Measurements from ENCODE around the gene NTM.

NTM gene

DNA sequence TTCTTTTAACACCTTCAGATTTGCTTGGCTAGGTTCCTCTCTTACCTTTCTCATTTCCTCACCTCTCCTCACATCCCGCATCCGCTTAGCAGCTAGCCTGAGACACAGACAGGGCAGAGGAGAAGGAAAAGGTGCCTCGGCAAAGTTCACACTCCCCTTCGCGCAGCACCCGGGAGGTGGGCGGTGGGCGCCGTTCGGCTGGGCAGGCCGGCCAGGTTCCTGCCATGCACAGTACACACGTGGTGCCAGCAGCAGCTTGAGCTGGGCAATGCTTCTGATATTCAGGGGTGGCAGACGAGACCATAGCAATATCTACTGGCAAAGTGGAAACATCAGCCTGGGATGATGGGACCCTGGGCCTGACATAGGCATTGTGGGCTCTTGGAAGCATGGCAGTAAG is 3.3 kb downstream of the NTM start:
- no peak for DNase-seq

DNA sequence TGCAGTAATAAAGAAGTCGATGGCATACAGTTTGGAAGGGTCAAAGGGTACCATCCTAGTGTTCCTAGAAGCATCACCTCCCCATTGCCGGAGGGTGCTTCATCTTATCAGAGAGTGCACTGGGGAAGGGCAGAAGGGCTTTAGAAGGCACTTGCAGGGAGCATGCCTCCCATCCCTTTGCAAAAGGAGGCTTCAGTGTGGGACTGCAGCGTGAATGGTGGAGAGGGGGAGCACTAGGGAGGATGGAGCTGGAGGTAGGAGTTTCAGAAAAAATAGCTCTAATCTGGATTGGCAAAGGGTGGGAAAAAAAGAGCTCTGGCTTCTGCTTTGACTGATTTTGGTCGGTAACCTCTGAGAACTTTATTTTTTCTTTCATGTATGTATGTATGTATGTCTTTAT is 5.0 kb downstream of the NTM start:
- DNase-seq, result no peak

DNA sequence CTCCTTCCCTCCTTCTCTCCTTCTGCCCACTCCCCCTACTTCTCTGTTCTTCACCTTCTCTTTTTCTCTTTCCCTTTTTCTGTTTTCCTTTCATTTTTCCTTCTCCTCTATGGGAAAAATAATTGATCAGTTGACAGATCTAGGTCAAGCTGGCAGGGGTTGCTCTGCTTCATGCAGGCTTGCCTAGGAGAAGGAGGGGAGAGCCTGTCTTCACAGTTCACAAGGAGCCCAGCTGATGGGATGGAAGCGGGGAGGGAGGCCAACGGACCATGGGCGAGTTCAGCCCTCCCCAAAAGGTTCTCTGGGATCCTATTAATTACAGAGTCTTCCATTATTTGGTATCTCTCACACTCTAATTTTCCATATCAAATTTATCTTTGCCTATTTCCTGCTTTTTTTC is 5.5 kb downstream of the NTM start:
- DNase-seq, result no peak

DNA sequence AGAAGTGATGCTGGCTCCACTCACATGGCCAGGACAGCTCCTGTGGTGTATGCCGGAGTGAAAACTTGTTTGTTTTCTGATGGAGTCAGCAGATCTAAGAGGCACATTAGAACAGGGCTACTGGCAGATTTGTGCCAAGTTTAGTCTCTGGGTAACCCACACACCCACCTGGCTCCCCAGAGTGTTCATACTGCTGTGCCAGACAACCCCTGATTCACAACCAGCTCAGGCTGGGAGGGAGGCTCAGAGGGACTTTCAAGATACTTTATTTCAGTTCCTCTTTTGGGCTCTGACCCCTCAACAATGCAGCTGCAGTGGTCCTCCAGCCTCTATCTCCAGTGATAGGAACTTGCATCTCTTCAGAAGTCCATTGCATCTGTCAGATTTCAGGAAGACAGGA is 8.5 kb downstream of the NTM start:
- no peak for DNase-seq

DNA sequence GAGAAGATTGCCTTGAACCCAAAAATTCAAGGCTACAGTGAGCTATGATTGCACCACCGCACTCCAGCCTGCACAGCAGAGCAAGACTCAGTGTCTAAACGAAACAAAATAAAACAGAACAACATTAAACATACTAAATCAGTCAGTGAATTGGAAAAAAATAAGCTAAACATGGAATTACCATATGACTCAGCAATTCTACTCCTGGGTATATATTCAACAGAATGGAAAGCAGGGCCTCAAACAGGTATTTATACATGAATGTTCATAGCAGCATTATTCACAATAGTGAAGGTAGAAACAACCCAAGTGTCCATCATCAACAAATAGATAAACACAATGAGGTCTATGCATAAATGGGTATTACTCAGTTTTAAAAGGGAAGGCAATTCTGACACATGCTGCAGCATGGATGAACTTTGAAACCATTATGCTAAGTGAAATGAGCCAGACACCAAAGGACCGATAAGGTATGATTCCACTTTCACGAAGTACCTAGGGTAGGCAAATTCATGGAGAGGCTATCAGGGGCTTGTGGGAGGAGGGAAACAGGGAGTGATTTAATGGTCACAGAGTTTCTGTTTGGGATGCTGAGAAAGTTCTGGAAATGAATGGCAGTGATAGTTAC is 15.5 kb downstream of the NTM start:
- no peak for DNase-seq

DNA sequence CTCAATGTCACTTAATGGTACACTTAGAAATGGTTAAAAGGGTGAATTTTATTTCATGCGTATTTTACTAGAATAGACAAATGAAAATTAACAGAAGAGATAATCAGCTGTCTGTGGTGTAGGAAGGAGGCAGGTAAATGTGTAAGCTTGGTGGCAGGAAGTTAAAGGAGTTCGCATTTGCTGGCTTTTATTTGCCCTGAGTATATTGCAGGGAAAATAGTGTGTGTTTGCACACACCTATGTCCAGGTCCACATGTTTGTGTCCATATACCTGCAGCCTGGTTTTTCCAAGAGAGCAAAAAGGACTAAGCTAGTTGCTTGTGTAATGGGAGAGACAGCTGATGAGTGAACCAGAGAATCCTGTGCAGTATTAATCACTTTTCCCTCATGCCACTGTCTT is 16.0 kb downstream of the NTM start:
- DNase-seq, result no peak

DNA sequence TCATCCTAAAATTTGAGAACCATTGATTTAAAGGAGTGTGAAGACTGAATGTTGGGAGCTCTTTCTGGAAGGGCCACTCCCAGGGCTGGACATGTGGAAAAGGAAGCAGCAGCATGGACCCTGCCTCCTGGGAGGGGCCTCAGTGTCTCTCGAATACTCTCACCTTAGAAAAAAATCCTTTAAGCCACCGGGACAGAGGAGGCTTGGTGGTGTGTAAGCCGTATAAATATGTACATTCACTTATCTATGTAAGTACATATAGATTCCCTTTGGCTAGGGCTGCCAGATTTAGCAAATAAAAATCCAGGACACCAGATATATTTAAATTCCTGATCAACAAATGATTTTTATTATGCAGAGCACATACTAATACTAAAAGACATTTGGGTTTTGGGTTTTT is 17.6 kb downstream of the NTM start:
- DNase-seq, result no peak

DNA sequence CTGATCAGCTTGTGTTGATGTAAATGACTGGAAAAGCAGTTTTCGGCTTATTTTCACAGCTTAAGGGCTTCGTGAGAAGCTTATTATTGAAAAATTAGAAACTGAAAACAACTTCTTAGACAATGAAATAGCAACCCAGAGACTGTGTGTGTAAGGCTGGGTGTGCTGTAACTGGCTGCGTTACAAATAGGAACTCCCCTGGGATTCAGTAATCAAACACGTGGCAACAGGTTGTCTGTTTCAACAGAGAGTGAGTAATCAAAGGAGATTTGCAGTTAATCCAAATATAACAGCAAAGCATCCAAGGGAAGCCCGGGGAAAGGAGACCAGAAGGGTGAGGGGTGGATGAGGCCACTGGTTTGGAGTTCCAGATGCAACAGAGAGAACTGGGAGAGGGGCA is 19.2 kb downstream of the NTM start:
- DNase-seq, result no peak

DNA sequence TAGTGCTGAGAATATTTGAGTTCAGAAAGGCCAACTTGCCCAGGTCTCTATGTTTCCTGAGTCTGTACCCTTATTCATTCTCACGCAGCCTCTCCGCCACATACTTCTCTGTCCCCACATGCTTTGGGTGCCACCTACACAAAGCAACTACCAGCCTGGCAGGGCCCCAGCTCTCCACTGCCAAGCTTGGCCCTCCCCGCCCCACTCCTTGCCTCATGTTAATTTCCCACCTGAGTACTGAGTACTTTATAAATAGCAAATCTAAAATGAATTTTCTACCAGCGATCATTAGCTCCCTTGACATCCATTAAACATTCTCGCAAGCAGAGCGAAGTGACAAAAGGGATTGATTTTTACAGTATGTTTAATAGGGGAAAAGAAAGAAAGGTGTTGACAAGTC is 20.8 kb downstream of the NTM start:
- no peak for DNase-seq

DNA sequence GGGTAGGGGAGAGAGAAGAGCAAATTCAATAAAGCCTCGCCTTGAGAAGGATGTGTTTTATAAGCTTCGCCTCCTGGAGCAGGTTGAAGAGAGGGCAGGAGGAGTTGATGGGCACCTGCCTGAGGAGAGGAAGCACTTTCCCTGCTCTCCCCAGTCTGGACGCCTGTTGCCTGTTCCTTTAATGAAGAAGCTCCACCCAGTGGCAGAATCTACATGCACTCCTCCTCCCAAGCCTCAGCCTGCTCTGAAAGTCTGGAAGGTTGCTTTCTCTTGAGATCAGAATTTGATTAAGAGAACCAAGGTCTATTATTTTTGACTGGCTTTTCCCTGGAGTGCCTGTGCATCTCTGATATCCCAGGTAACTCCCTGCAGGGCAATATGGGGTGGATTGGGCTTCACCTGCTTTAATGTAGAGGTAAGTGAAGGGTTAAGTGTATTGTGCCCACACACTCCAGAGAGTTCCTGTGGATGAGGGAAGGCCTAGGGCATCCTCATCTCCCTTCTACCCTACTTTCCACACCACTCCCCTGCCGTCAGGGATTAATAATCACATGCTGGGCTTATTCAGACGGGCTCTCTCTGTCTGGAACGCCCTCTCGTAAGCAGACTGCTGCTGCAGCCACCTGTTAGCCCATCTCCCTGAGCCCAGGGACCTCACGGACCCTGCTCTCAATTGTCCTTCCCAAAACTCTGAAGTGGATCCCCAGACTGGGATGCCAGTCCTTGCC is 22.3 kb downstream of the NTM start:
- DNase-seq, result no peak

DNA sequence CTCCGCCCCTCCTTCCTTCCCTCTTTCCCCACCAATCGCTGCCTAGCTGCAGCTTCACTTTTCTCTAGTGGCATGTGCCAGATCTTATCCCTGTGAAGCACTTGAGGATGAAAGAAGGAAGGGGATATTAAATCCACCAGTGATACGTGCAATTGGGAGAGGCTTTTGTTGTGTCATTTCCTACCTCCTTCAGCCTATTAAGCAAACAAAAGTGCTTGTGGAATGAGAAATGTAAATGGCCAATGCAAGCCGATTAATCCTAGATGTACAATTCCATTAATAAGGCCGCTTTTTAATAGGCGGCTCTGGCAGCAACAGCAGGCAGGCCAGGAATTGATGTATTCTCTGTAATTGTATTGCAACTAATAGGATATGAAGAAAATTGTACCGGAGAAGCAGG is 23.3 kb downstream of the NTM start:
- no peak for DNase-seq

DNA sequence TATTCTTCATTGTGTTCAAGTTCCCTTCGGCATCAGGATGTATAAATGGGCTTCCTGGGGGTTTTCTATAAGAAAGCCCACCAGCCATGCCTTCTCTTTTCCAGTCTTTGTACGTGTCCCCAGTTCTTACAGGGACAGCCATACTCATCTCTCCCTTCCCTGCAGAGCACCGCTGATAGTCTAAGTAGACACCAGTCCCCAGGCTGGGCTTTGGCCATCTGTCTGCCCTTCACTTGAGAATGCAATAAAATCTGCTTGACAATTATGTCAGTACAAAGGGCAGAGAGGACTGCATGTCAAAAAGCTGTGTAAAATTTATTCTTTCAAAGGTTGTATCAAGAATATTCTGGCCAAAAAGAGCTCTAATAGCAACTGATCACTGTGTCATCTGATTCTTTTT is 27.3 kb downstream of the NTM start:
- no peak for DNase-seq

DNA sequence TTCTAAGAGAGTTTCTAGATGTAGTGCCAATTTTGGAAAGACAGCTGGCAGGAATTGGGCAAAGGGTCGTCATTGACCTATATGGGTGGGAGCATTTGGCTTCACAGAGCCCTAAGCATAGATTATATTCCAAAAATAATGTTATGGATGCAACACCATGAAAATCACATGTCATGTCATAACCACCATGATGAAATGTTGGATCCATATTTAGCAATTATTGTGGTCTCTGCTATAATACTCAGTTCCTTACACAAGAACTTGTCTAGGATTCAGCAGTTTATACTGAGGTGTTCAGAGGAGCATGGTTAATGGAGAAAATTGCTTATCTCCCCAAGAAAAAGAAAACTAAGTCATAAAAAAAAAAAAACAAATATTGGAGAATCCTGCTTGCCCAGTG is 31.6 kb downstream of the NTM start:
- no peak for DNase-seq

DNA sequence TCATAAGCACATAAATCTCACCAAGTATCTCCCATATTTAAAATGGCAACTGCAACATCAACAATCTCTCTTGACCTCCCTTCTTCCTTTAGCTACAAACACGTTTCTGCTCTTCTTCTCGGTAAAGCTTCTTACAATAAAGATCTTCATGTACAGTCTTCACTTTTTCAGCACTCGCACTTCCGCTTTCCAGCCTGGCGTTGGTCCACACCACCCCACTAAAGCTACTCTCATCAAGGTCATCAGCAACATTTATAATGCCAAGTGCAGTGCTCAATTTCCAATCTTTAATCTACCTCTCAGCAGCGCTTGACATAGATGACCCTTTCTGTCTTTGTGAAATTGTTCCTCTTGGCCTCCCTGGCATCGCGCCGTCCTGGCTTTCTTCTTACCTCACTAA is 33.6 kb downstream of the NTM start:
- DNase-seq, result no peak

DNA sequence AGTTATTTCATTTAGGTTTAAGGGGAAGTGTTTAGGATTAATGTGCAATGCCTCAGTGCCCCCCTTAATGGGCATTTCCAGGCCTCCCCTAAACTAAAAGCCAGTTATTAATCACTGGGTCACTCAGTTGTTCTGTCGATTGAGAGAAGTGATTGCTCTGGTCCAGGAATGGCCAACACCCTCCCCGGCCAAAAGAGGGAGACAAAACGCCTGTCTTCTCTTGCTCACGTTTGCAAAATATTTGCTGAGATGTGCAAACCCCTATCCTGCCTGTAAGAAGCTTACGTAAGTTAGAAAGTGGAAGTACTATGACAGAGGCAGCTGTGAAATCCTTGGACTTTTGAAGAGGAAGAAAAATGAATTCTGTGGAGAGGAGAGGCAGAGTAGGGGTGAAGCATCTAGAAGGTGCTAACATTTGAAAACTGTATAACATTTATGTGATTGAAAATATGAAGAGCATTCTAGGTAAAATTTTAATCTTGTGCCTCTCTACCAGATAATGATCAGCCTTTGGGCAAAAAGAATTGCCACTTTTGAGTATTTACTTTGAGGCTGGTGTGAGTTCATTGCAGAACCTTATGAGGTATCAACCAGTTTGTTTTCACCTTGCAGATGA is 37.7 kb downstream of the NTM start:
- DNase-seq, result no peak

DNA sequence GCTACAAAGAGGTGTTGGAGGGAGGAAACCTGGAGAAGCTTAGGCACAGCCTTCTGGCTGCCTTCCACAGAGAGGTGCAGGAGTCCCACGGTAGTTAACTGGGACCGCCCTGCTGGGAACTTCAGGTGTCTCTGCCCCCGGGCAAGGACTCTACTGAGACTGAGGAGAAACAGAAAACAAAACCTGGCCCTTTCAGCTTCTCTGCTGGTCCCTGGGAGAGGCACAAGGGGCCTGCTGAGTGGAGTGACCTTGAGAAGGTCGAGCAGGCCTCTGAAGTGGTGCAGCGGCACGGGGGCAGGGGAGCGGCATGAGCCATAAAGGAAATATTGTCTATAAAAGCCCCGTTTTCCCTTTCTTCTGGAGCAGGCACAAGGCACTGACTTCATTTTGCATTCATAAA is 38.9 kb downstream of the NTM start:
- DNase-seq, result no peak

DNA sequence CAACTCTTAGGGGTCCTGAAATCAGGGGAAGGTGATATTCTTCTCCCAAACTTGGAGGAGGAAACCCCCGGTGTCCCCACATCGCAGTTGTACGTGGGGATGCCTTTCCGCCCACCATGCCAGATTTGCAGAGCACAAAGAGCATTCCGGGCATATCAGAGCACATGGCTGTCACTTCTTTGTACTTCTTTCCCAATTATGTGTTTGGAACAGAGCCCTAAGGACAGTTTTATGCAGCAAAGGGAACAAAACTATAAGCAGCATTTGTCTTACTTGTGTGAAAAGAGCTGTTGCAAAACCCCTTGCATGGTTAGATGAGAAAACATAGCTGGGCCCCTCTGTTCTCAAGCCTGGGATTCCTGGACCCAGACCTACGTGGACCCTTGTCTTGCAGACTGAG is 41.2 kb downstream of the NTM start:
- no peak for DNase-seq

DNA sequence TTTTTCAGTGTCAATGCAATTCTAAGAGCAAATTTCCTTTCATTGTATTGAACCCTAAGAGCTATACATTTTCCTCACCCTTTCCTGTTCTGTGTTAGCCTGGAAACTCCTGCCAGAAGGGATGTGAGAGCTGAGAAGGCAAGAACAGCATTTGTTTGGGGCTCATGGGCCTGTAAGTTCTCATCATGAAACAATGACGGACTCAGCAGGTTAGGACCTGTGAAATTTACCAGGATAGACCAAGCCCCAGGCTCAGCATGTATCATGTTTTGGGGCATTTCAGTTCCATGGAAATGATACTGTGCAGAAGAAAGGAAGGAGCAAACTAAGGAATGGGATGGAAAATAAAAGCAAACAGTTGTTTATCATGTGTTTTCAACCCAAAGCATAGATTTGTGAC is 41.6 kb downstream of the NTM start:
- DNase-seq, result no peak

DNA sequence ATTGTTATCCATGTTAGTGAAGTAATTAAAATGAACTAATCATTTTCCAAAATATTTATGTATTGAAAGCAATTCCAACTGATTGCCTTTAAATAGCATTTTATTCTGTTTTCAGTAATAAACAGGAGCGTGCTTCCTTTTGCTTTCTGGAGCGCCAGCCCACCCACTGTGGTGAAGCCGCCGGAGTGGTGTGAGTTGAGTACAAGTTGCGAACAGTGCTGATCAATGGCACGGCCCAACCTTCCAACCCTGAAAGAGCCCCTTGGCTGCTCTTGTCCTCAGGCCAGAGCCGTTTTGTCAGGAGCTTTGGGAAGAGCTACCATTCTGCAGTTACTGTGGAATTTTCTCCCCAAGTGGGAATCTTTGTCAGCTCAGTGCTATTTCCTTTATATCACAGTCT is 42.8 kb downstream of the NTM start:
- no peak for DNase-seq

DNA sequence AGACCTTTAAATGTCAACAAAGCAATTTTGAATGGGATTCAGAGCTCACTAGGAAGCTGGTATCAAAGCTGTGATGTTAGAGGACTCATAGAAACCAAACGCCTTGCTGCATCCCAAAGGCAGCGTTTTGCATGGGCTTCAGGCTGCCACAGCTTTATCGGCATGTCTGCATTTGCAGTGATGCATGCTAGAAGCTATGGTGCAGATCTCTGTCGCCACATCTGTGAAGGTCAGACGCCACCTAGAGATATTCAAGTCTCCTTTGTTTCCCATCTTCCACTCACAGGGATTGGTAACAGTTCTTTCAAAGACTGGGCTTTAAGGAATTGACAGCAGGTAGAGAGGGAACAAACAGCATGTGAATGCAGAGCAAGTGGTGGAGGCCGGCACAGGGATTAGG is 47.8 kb downstream of the NTM start:
- no peak for DNase-seq

DNA sequence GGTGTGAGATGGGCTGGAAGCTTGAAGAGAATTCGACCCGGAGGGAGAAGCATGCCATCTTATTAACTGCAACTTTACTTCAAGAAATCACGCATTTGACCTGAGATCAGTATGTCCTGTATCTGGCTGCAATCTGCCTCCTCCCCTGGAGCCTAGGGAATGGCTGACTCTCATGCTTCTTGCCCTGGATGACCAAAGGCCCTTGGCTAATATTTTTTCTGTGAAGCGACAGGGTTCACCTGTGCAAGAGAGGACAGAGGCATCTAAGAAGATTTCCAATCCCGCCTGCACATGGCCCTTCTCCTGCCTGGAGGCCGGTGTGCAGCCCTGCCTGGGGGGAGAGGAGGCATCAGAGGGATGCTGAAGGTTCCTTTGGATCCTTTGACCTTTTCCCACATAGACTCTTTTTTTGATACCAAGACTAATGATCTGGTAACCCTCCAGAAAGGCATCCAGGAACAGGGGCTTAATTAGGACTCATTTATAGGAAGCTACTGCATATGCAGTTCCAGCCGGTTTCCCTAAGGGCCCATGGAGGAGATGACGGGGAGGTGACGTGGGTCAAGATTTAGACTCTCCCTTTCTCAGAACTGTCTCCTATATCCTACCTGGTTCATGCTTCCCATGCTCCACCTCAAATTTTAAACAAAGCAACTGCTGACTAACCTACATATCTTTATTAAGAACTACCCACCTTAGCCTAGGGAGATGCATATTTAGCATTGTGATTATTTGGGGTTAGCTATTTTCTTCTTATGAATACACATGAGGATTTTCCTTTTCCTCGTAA is 50.8 kb downstream of the NTM start:
- no peak for DNase-seq

DNA sequence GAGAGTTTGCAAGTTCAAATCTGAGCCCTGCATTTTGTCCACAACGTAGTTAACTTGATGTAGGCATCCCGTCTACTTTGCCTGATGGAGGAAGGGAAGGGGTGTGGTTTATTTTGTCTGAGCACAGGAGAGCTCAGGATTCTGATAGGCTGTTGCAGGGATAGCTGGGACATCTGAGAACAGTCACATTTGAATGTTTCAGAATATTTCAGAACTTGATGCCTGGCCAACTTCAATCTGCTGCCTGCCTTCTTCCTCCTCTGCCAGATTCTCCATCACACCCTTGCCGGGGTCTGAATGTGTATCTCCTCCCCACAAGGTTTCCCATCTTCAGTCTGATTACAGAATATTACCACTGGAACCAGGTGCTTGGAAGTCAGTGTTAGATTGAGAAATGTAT is 51.6 kb downstream of the NTM start:
- DNase-seq, result no peak

DNA sequence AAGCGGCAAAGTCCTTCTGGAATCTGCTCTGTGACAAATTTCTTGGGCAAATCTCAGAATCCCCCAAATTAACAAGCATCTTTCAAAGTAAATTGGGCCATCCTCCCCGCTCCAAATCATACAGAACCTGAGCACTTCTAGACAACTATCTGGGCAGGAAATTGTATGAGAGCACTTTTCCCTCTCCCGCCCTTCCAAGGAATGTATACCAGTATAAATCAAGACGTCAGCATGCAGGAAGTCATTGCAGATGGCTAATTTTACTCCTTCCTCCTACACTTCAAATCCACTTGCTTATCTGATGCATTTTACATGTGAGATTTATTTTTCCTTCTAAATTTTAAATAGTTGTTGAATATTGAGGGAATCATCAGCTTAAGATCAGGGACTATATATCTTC is 52.1 kb downstream of the NTM start:
- DNase-seq, result no peak

DNA sequence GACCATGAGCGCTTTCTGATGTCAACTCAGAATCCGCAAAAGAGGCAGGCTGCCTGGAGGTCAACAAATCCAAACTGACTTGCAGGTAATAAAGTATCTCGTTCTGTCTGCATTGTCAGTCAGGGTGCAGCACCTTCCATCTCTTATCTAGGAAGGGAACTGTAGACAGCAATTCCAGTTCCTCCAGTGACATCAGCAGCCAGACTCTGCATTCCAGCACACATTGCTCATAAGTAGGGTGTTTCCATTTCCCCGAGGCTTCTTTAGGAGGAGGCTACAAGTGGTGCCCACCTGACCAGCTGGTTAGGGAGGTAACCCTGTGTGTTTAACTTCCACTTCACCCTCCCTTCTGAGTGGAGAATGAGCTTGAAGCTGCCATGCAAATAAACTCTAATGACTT is 53.3 kb downstream of the NTM start:
- DNase-seq, result no peak

Measured in NCI-H446 (cell line).